H1 (cell line): ENCODE results near the gene PCNX1.
"Not testable (repeated sequence)": the region's sequence is repeated elsewhere in the genome, so short reads cannot be mapped to it uniquely, and the experiment has no call there.

ENCODE experiments used
- FOSL1 ChIP-seq: IDR thresholded peaks from 2 replicates; pipeline ENCODE4 v1.6.1; 2011; ENCODE audit warnings: mild to moderate bottlenecking, low read depth, low read length, moderate library complexity; ENCODE audit not compliant: insufficient read depth
- SP1 ChIP-seq: IDR thresholded peaks from 2 replicates; pipeline ENCODE4 v1.6.1; 2011; ENCODE audit warnings: low read depth, low read length
- TAF1 ChIP-seq: IDR thresholded peaks from 2 replicates; pipeline ENCODE4 v1.6.1; 2011; ENCODE audit warnings: mild to moderate bottlenecking, low read depth, low read length

DNA sequence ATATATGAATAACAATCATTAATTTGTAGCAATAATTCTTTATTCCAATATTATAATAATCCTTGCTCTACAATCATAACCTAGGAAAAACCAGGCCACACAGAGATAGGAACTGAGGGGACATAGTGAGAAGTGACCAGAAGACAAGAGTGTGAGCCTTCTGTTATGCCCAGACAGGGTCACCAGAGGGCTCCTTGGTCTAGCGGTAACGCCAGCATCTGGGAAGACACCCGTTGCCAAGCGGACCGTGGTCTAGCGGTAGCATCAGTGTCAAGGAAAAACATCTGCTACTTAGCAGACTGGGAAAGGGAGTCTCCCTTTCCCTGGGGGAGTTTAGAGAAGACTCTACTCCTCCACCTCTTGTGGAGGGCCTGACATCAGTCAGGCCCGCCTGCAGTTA is 240.1 kb downstream of the PCNX1 start:
- TF ChIP-seq FOSL1, TAF1, SP1: not testable (repeated sequence)
